Loucy (cell line): ENCODE data around the gene AQP5.

Source experiments
- H2AFZ ChIP-seq: fragments of 200-600 bp; sonication (generic); 2 replicates; pipeline ENCODE4 v1.6.0; 2016; ENCODE audit warnings: antibody characterized with exemption, mild to moderate bottlenecking, low read length, moderate library complexity
- H3F3A ChIP-seq: fragments of 200-600 bp; 2 replicates; pipeline ENCODE4 v1.6.0; 2016; ENCODE audit warnings: antibody characterized with exemption, low read depth, mild to moderate bottlenecking
- H3K27me3 ChIP-seq: fragments of 200-600 bp; sonication (generic); 2 replicates; pipeline ENCODE4 v1.6.1; 2014; ENCODE audit warnings: low read length, mild to moderate bottlenecking; ENCODE audit not compliant: insufficient read depth, poor library complexity, severe bottlenecking
- H3K36me3 ChIP-seq: fragments of 200-600 bp; sonication (generic); 2 replicates; pipeline ENCODE4 v1.6.1; 2016; ENCODE audit warnings: low read length; ENCODE audit not compliant: insufficient read depth
- H3K4me1 ChIP-seq: fragments of 200-600 bp; sonication (generic); 2 replicates; pipeline ENCODE4 v1.5.1; 2014; ENCODE audit warnings: low read length, mild to moderate bottlenecking; ENCODE audit not compliant: insufficient read depth, poor library complexity, severe bottlenecking
- H3K4me2 ChIP-seq: fragments of 200-600 bp; sonication (generic); 2 replicates; pipeline ENCODE4 v1.6.0; 2014; ENCODE audit warnings: antibody characterized with exemption, low read length, low read depth, mild to moderate bottlenecking; ENCODE audit not compliant: poor library complexity, severe bottlenecking
- H3K4me3 ChIP-seq: fragments of 200-600 bp; sonication (generic); 2 replicates; pipeline ENCODE4 v1.5.1; 2014; ENCODE audit warnings: low read length, mild to moderate bottlenecking, mixed read lengths; ENCODE audit not compliant: poor library complexity, severe bottlenecking
- H3K79me2 ChIP-seq: fragments of 200-600 bp; sonication (generic); 2 replicates; pipeline ENCODE4 v1.6.1; 2014; ENCODE audit warnings: low read length; ENCODE audit not compliant: insufficient read depth
- H3K9ac ChIP-seq: fragments of 200-600 bp; sonication (generic); 2 replicates; pipeline ENCODE4 v1.6.0; 2014; ENCODE audit warnings: mild to moderate bottlenecking, low read depth, low read length, moderate library complexity; ENCODE audit not compliant: poor library complexity, severe bottlenecking
- H3K9me2 ChIP-seq: fragments of 200-600 bp; sonication (generic); replicated peaks from 2 replicates; pipeline ENCODE4 v1.6.1; 2016; ENCODE audit warnings: low read depth, low read length, mixed read lengths
- H3K9me3 ChIP-seq: fragments of 200-600 bp; sonication (generic); 2 replicates; pipeline ENCODE4 v1.6.1; 2014; ENCODE audit warnings: mild to moderate bottlenecking, antibody characterized with exemption, low read length, low read depth; ENCODE audit not compliant: insufficient read depth
- H4K20me1 ChIP-seq: fragments of 200-600 bp; sonication (generic); 2 replicates; pipeline ENCODE4 v1.6.0; 2014; ENCODE audit warnings: antibody characterized with exemption, low read length, mild to moderate bottlenecking; ENCODE audit not compliant: insufficient read depth, poor library complexity, severe bottlenecking
- CTCF ChIP-seq: fragments of 200-600 bp; sonication (generic); conservative IDR thresholded peaks from 2 replicates; pipeline ENCODE4 v1.5.1; 2014; ENCODE audit warnings: mild to moderate bottlenecking, antibody characterized with exemption, low read length
- EZH2phosphoT487 ChIP-seq: fragments of 200-600 bp; IDR thresholded peaks from 2 replicates; pipeline ENCODE4 v1.6.1; 2018; ENCODE audit warnings: antibody characterized with exemption, mild to moderate bottlenecking, moderate library complexity, borderline replicate concordance

The AQP5 gene

GRCh38 chr12:49922349-49923034 lies 39.2 kb upstream of the AQP5 start:
- Histone ChIP-seq H4K20me1 (no peaks in the 10 kb centered on the region), H3F3A (no peaks in the 10 kb centered on the region), H3K36me3 (no peaks in the 10 kb centered on the region), H3K4me2 (no peak overlapping the region), H3K9me2 (no peaks in the 10 kb centered on the region), H3K4me1 (no peaks in the 10 kb centered on the region), H3K79me2 (no peaks in the 10 kb centered on the region), H3K9me3 (no peaks in the 10 kb centered on the region), H3K4me3 (no peak overlapping the region), H2AFZ (no peak overlapping the region), H3K9ac (no peak overlapping the region), H3K27me3 (no peaks in the 10 kb centered on the region)
- TF ChIP-seq CTCF = no peak
- no peak for TF ChIP-seq EZH2phosphoT487

GRCh38 chr12:49923035-49923644 lies 38.5 kb upstream of the AQP5 start:
- H3K4me2 ChIP-seq = no peak overlapping the region
- H3K9ac ChIP-seq = no peak overlapping the region
- no peak overlapping the region for H2AFZ ChIP-seq
- no peaks in the 10 kb centered on the region for H3K9me3 ChIP-seq
- H3K36me3 ChIP-seq = no peaks in the 10 kb centered on the region
- no peaks in the 10 kb centered on the region for H3K4me1 ChIP-seq
- H4K20me1 ChIP-seq = no peaks in the 10 kb centered on the region
- TF ChIP-seq CTCF = no peak
- no peak for TF ChIP-seq EZH2phosphoT487
- no peaks in the 10 kb centered on the region for H3K9me2 ChIP-seq
- no peaks in the 10 kb centered on the region for H3K27me3 ChIP-seq
- H3K79me2 ChIP-seq = no peaks in the 10 kb centered on the region
- no peaks in the 10 kb centered on the region for H3F3A ChIP-seq
- no peak overlapping the region for H3K4me3 ChIP-seq

GRCh38 chr12:49923880-49924556 lies 37.7 kb upstream of the AQP5 start:
- H3K79me2 ChIP-seq = no peaks in the 10 kb centered on the region
- no peaks in the 10 kb centered on the region for H3K36me3 ChIP-seq
- H3K9me3 ChIP-seq = no peaks in the 10 kb centered on the region
- H3K27me3 ChIP-seq = no peaks in the 10 kb centered on the region
- no peak overlapping the region for H2AFZ ChIP-seq
- no peaks in the 10 kb centered on the region for H4K20me1 ChIP-seq
- H3K4me2 ChIP-seq = no peak overlapping the region
- no peaks in the 10 kb centered on the region for H3K9me2 ChIP-seq
- no peak overlapping the region for H3K9ac ChIP-seq
- no peak overlapping the region for H3K4me3 ChIP-seq
- no peaks in the 10 kb centered on the region for H3K4me1 ChIP-seq
- H3F3A ChIP-seq = no peaks in the 10 kb centered on the region
- no peak for TF ChIP-seq CTCF
- no peak for TF ChIP-seq EZH2phosphoT487
